ACC112 (cell line): ENCODE measurements around the gene RNPEPL1.
A peak's percentile ranks its signal among the peaks of the same experiment; 100 is the strongest.
"Not testable (repeated sequence)": the region's sequence is repeated elsewhere in the genome, so short reads cannot be mapped to it uniquely, and the experiment has no call there.

Experiments used
- H2AFZ ChIP-seq: fragments of 200-600 bp; sonication (generic); one replicate; pipeline ENCODE4 v1.6.0; 2017; ENCODE audit warnings: antibody characterized with exemption, low read length; ENCODE audit not compliant: unreplicated experiment
- H3K27ac ChIP-seq: fragments of 200-600 bp; sonication (generic); 2 replicates; pipeline ENCODE4 v1.5.1; 2014; ENCODE audit warnings: low read depth, mild to moderate bottlenecking, antibody characterized with exemption, low read length, moderate library complexity
- H3K27me3 ChIP-seq: fragments of 200-600 bp; sonication (generic); 2 replicates; pipeline ENCODE4 v1.6.1; 2014; ENCODE audit warnings: mild to moderate bottlenecking, antibody characterized with exemption, low read length, moderate library complexity, mixed read lengths; ENCODE audit not compliant: insufficient read depth
- H3K36me3 ChIP-seq: fragments of 200-600 bp; sonication (generic); 2 replicates; pipeline ENCODE4 v1.6.1; 2016; ENCODE audit warnings: mild to moderate bottlenecking, antibody characterized with exemption, low read length, moderate library complexity, mixed read lengths; ENCODE audit not compliant: insufficient read depth
- H3K4me1 ChIP-seq: fragments of 200-600 bp; sonication (generic); one replicate; pipeline ENCODE4 v1.6.1; 2016; ENCODE audit warnings: low read length, mixed read lengths; ENCODE audit not compliant: insufficient read depth, unreplicated experiment, control insufficient read depth
- H3K4me3 ChIP-seq: fragments of 200-600 bp; sonication (generic); 2 replicates; pipeline ENCODE4 v1.5.1; 2014; ENCODE audit warnings: mild to moderate bottlenecking, low read depth, low read length
- H3K79me2 ChIP-seq: fragments of 200-600 bp; sonication (generic); one replicate; pipeline ENCODE4 v1.6.0; 2016; ENCODE audit warnings: low read length; ENCODE audit not compliant: control insufficient read depth, unreplicated experiment, insufficient read depth

RNPEPL1 gene, protein sequence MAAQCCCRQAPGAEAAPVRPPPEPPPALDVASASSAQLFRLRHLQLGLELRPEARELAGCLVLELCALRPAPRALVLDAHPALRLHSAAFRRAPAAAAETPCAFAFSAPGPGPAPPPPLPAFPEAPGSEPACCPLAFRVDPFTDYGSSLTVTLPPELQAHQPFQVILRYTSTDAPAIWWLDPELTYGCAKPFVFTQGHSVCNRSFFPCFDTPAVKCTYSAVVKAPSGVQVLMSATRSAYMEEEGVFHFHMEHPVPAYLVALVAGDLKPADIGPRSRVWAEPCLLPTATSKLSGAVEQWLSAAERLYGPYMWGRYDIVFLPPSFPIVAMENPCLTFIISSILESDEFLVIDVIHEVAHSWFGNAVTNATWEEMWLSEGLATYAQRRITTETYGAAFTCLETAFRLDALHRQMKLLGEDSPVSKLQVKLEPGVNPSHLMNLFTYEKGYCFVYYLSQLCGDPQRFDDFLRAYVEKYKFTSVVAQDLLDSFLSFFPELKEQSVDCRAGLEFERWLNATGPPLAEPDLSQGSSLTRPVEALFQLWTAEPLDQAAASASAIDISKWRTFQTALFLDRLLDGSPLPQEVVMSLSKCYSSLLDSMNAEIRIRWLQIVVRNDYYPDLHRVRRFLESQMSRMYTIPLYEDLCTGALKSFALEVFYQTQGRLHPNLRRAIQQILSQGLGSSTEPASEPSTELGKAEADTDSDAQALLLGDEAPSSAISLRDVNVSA

GRCh38 chr2:240567872-240568677 lies at the start of gene RNPEPL1:
RNPEPL1 (plus strand) TSS chr2:240568484; CDS start chr2:240568587, 103 bp downstream.
- peak within 1 kb of the TSS; percentile 79 for H3K4me3 ChIP-seq
- no peaks in the 10 kb centered on the region for H3K79me2 ChIP-seq
- H3K27me3 ChIP-seq, result no peaks in the 10 kb centered on the region
- peaks cover 29% of the 10 kb centered on the region for H3K4me1 ChIP-seq
- H3K36me3 ChIP-seq, result no peaks in the 10 kb centered on the region
- no peak within 1 kb of the TSS for H3K27ac ChIP-seq
- H2AFZ ChIP-seq, result peak within 1 kb of the TSS; percentile 27

DNA sequence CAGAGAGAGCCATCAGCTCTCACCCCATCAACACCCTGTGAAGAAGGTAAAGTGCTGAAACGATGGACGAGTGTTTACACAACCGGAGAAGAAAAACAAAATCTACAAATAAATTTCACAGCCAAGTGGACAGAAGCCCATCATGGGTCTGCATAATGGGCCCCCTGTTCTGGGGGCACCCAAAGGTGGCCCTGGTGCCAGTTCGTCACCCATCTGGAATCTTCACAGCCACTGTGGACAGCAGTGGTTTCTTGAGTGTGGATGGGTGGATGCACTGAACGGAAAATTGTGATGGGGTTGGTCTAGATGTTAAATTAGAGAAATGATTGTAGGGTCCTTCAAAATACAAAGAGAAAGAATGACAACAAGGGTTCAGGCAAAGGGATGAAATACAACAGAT lies 49.3 kb upstream of the RNPEPL1 start:
- Histone ChIP-seq H3K4me3 (no peak overlapping the region), H2AFZ (no peak overlapping the region), H3K4me1 (peaks cover 1% of the 10 kb centered on the region), H3K27me3 (no peaks in the 10 kb centered on the region), H3K27ac (no peak overlapping the region), H3K36me3 (peaks cover 18% of the 10 kb centered on the region; the same call in 1 of the 2 replicates), H3K79me2 (no peaks in the 10 kb centered on the region)

- Histone ChIP-seq H3K27me3 (no peaks in the 10 kb centered on the region), H3K36me3 (peaks cover 22% of the 10 kb centered on the region; the same call in 1 of the 2 replicates), H3K4me1 (no peaks in the 10 kb centered on the region), H3K27ac (no peak overlapping the region), H2AFZ (peak overlapping the region; percentile 35), H3K4me3 (peak overlapping the region; percentile 30), H3K79me2 (no peaks in the 10 kb centered on the region)
Measured at GRCh38 chr2:240519396-240520129, 48.7 kb upstream of the RNPEPL1 start.

- Histone ChIP-seq H3K4me3 (peak overlapping the region; percentile 30), H3K27ac (no peak overlapping the region), H3K27me3 (no peaks in the 10 kb centered on the region), H3K79me2 (no peaks in the 10 kb centered on the region), H3K4me1 (no peaks in the 10 kb centered on the region), H2AFZ (no peak overlapping the region), H3K36me3 (peaks cover 28% of the 10 kb centered on the region; the same call in 1 of the 2 replicates)
Measured at GRCh38 chr2:240520130-240520973, 47.9 kb upstream of the RNPEPL1 start.

- H3K4me1 ChIP-seq, result no peaks in the 10 kb centered on the region
Measured at GRCh38 chr2:240520974-240521350, 47.3 kb upstream of the RNPEPL1 start.

GRCh38 chr2:240521885-240522284 lies 46.4 kb upstream of the RNPEPL1 start:
- peaks cover 28% of the 10 kb centered on the region; the same call in 1 of the 2 replicates for H3K36me3 ChIP-seq
- H3K4me3 ChIP-seq, result not testable (repeated sequence)

More at GRCh38 chr2:240520974-240521350, 47.3 kb upstream of the RNPEPL1 start:
- Histone ChIP-seq H3K27ac (no peak overlapping the region), H2AFZ (no peak overlapping the region), H3K79me2 (no peaks in the 10 kb centered on the region), H3K4me3 (no peak overlapping the region), H3K36me3 (peaks cover 28% of the 10 kb centered on the region; the same call in 1 of the 2 replicates), H3K27me3 (no peaks in the 10 kb centered on the region)

GRCh38 chr2:240522406-240522805 lies 45.9 kb upstream of the RNPEPL1 start:
- Histone ChIP-seq H3K4me3 (no peak overlapping the region), H3K79me2 (no peaks in the 10 kb centered on the region), H2AFZ (no peak overlapping the region), H3K36me3 (peaks cover 28% of the 10 kb centered on the region; the same call in 1 of the 2 replicates), H3K27ac (no peak overlapping the region), H3K4me1 (no peaks in the 10 kb centered on the region), H3K27me3 (no peaks in the 10 kb centered on the region)

More at GRCh38 chr2:240521885-240522284, 46.4 kb upstream of the RNPEPL1 start:
- not testable (repeated sequence) for H3K27me3 ChIP-seq, H2AFZ ChIP-seq, H3K4me1 ChIP-seq, H3K79me2 ChIP-seq, H3K27ac ChIP-seq

- Histone ChIP-seq H2AFZ (no peak overlapping the region), H3K4me3 (no peak overlapping the region), H3K79me2 (no peaks in the 10 kb centered on the region), H3K27me3 (no peaks in the 10 kb centered on the region), H3K36me3 (peaks cover 29% of the 10 kb centered on the region; the same call in 1 of the 2 replicates), H3K4me1 (no peaks in the 10 kb centered on the region), H3K27ac (no peak overlapping the region)
Measured at GRCh38 chr2:240523451-240524281, 44.6 kb upstream of the RNPEPL1 start.
